RWPE1 (cell line): ENCODE results near the gene FAM136A.
A peak's percentile ranks its signal among the peaks of the same experiment; 100 is the strongest.
"Not testable (repeated sequence)": the region's sequence is repeated elsewhere in the genome, so short reads cannot be mapped to it uniquely, and the experiment has no call there.

Source experiments
- CTCF ChIA-PET: fragments of 350-600 bp; sonication (Branson Sonifier 250); formaldehyde crosslinking; extraction: SDS; loops from one replicate; lab custom pipeline; 2021; lab: Yijun Ruan, JAX
- POLR2A ChIA-PET: fragments of 400-600 bp; formaldehyde crosslinking; extraction: SDS; loops from one replicate; lab custom pipeline; 2020; ENCODE audit warnings: antibody characterized with exemption; ENCODE audit not compliant: low non-redundant PET; lab: Yijun Ruan, JAX
- DNase-seq: peaks from one replicate; pipeline ENCODE4 v3.0.0; 2012; ENCODE audit warnings: low spot score
- H3K27ac ChIP-seq: fragments of 450-650 bp; 2 replicates; pipeline ENCODE4 v1.5.1; 2017
- CTCF ChIP-seq: fragments of 450-650 bp; conservative IDR thresholded peaks from 2 replicates; pipeline ENCODE4 v1.5.1; 2017; ENCODE audit warnings: low read depth, mild to moderate bottlenecking

Gene FAM136A

GRCh38 chr2:70283500-70284191 is 18.2 kb downstream of the FAM136A start:
- peak overlapping the region; percentile 21 for H3K27ac ChIP-seq
- CTCF ChIA-PET = interaction anchor here (1.8 kb wide), 1 partner anchor 9 kb away, joined by 6 read pairs; the partner anchor contains the start of gene SNRPG
- TF ChIP-seq CTCF = no peak
- DNase-seq = no peak
- POLR2A ChIA-PET = interaction anchor here (0.7 kb wide), 1 partner anchor 26 kb away, joined by 3 read pairs; the partner anchor contains the start of gene PCYOX1

DNA sequence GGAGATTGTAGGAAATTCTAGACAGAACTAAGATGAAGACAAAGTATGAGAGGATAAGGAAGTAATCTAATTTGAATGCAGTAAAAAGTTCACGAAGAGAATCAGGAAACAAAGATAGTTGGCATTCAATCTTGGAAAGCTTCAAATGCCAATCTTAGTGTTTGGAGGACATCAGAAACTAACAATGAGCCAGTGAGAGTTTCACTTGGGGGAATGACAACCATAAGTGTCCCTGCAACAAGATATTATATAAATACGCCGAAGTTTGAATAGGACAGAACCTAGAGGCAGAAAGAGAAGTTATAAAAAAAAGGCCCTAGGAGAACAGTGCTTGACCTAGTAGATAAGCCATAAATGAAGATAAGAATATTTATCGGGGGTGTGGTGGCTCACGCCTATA is 19.4 kb downstream of the FAM136A start:
- no peak overlapping the region for H3K27ac ChIP-seq
- no peak for TF ChIP-seq CTCF
- no peak for DNase-seq
- ChIA-PET POLR2A (interaction anchor here (1.2 kb wide), 1 partner anchor 24 kb away, joined by 5 read pairs; the partner anchor contains the start of gene PCYOX1), CTCF (interaction anchor here (1.0 to 1.8 kb wide), 2 partner anchors 11 to 21 kb away, joined by 3 to 6 read pairs; partner anchors contain the start of gene SNRPG)

- POLR2A ChIA-PET = no interaction called here
- CTCF ChIA-PET = no interaction called here
These were observed 21.5 kb downstream of the FAM136A start for GRCh38 chr2:70280242-70280798.

GRCh38 chr2:70270323-70270722 is 31.5 kb downstream of the FAM136A start:
- ChIA-PET CTCF (no interaction called here), POLR2A (no interaction called here)
- DNase-seq = no peak
- TF ChIP-seq CTCF = no peak
- H3K27ac ChIP-seq = no peak overlapping the region; the same call in 1 of the 2 replicates

More at GRCh38 chr2:70280242-70280798, 21.5 kb downstream of the FAM136A start:
- H3K27ac ChIP-seq = no peak overlapping the region
- no peak for DNase-seq
- no peak for TF ChIP-seq CTCF

- H3K27ac ChIP-seq, DNase-seq, CTCF ChIA-PET, POLR2A ChIA-PET: not testable (repeated sequence)
These were observed 32.2 kb downstream of the FAM136A start for GRCh38 chr2:70269422-70270302.

- DNase-seq, CTCF ChIA-PET, POLR2A ChIA-PET, H3K27ac ChIP-seq: not testable (repeated sequence)
These were observed 34.9 kb downstream of the FAM136A start for GRCh38 chr2:70266925-70267324.

GRCh38 chr2:70261501-70261900 is 40.4 kb downstream of the FAM136A start:
- no peak for TF ChIP-seq CTCF
- no peak overlapping the region for H3K27ac ChIP-seq
- ChIA-PET CTCF (interaction anchor here (1.0 kb wide), 1 partner anchor 20 kb away, joined by 3 read pairs; no protein-coding TSS in a partner anchor), POLR2A (no interaction called here)
- DNase-seq = no peak
